ENCODE measurements around the gene MYB. TPM values are rescaled to one million over a fixed set of nuclear protein-coding genes. Genes with fewer than 3 reads are reported as not detected.

The MYB gene
- total RNA-seq (under 0.01 TPM in 1 of 2 replicates, not detected in the other), polyA plus RNA-seq (0.16 and 0.35 TPM in 2 replicates), polyA minus RNA-seq (ENCODE audit: low replicate concordance) (6.4 TPM in 1 of 2 replicates, not detected in the other)
- polyA plus RNA-seq (2012): 0.15 and 0.33 TPM in 2 replicates

- no peaks in the 10 kb centered on the region for H3K9me3 ChIP-seq (ENCODE audit: control insufficient read depth, insufficient read depth, low read depth, low read length)
- peaks cover 6% of the 10 kb centered on the region for H3K27me3 ChIP-seq (ENCODE audit: control insufficient read depth, insufficient read depth, low read length)
- no peaks in the 10 kb centered on the region for H3K36me3 ChIP-seq (ENCODE audit: control insufficient read depth, insufficient read depth, low read length)
- TF ChIP-seq EZH2 (IDR thresholded peaks at IDR 0.05; ENCODE audit: low read length, missing control alignments): no peak
- TF ChIP-seq, protein P1, sequence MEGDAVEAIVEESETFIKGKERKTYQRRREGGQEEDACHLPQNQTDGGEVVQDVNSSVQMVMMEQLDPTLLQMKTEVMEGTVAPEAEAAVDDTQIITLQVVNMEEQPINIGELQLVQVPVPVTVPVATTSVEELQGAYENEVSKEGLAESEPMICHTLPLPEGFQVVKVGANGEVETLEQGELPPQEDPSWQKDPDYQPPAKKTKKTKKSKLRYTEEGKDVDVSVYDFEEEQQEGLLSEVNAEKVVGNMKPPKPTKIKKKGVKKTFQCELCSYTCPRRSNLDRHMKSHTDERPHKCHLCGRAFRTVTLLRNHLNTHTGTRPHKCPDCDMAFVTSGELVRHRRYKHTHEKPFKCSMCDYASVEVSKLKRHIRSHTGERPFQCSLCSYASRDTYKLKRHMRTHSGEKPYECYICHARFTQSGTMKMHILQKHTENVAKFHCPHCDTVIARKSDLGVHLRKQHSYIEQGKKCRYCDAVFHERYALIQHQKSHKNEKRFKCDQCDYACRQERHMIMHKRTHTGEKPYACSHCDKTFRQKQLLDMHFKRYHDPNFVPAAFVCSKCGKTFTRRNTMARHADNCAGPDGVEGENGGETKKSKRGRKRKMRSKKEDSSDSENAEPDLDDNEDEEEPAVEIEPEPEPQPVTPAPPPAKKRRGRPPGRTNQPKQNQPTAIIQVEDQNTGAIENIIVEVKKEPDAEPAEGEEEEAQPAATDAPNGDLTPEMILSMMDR (conservative IDR thresholded peaks at IDR 0.05 in 1 of 2, IDR thresholded peaks at IDR 0.05 in 1 of 2; ENCODE audit: low read depth in 1 of 2, low read length in 2 of 2): no peak
- H3K27ac ChIP-seq (ENCODE audit: insufficient read depth, low read length): no peak within 1 kb of the TSS
- H2AFZ ChIP-seq (ENCODE audit: low read length): peak within 1 kb of the TSS; percentile 87
- peaks cover 4% of the 10 kb centered on the region for H3K4me1 ChIP-seq (ENCODE audit: control insufficient read depth, extremely low read depth, insufficient read depth, low read length)
- H3K9ac ChIP-seq (ENCODE audit: insufficient read depth, low read length): peak within 1 kb of the TSS; percentile 59
- peak within 1 kb of the TSS; percentile 64 to 72 (median 68) for H3K4me3 ChIP-seq (replicated peaks in 1 of 4; ENCODE audit: control extremely low read depth in 1 of 4, insufficient read depth in 1 of 4, low read depth in 3 of 4, low read length in 4 of 4)
- H4K20me1 ChIP-seq (ENCODE audit: control insufficient read depth, extremely low read depth, insufficient read depth, low read length): no peaks in the 10 kb centered on the region
- H3K79me2 ChIP-seq (ENCODE audit: control insufficient read depth, insufficient read depth, low read length): no peaks in the 10 kb centered on the region
- H3K4me2 ChIP-seq (ENCODE audit: extremely low read depth, insufficient read depth, low read length): peak within 1 kb of the TSS; percentile 99
- DNase-seq (ENCODE audit: low read depth in 2 of 2): peak; percentile 31 to 45
Measured at GRCh38 chr6:135180542-135181332, at the start of gene MYB. TSS of gene MYB (plus strand) at chr6:135181308. CDS start at chr6:135181514, 206 bp downstream.

GRCh38 chr6:135132776-135133175 is 48.3 kb upstream of the MYB start:
- Histone ChIP-seq H3K79me2 (ENCODE audit: control insufficient read depth, insufficient read depth, low read length) (no peaks in the 10 kb centered on the region), H3K4me1 (ENCODE audit: control insufficient read depth, extremely low read depth, insufficient read depth, low read length) (no peaks in the 10 kb centered on the region), H3K4me3 (replicated peaks in 1 of 4; ENCODE audit: control extremely low read depth in 1 of 4, insufficient read depth in 1 of 4, low read depth in 3 of 4, low read length in 4 of 4) (no peak overlapping the region), H2AFZ (ENCODE audit: low read length) (no peak overlapping the region), H3K27me3 (ENCODE audit: control insufficient read depth, insufficient read depth, low read length) (peaks cover 2% of the 10 kb centered on the region), H3K4me2 (ENCODE audit: extremely low read depth, insufficient read depth, low read length) (no peak overlapping the region), H4K20me1 (ENCODE audit: control insufficient read depth, extremely low read depth, insufficient read depth, low read length) (no peaks in the 10 kb centered on the region), H3K36me3 (ENCODE audit: control insufficient read depth, insufficient read depth, low read length) (no peaks in the 10 kb centered on the region), H3K27ac (ENCODE audit: insufficient read depth, low read length) (no peak overlapping the region), H3K9me3 (ENCODE audit: control insufficient read depth, insufficient read depth, low read depth, low read length) (no peaks in the 10 kb centered on the region), H3K9ac (ENCODE audit: insufficient read depth, low read length) (no peak overlapping the region)
- DNase-seq (ENCODE audit: low read depth in 2 of 2): no peak
- no peak for TF ChIP-seq EZH2 (IDR thresholded peaks at IDR 0.05; ENCODE audit: low read length, missing control alignments)
- TF ChIP-seq, protein P1 (conservative IDR thresholded peaks at IDR 0.05 in 1 of 2, IDR thresholded peaks at IDR 0.05 in 1 of 2; ENCODE audit: low read depth in 1 of 2, low read length in 2 of 2): no peak

DNA sequence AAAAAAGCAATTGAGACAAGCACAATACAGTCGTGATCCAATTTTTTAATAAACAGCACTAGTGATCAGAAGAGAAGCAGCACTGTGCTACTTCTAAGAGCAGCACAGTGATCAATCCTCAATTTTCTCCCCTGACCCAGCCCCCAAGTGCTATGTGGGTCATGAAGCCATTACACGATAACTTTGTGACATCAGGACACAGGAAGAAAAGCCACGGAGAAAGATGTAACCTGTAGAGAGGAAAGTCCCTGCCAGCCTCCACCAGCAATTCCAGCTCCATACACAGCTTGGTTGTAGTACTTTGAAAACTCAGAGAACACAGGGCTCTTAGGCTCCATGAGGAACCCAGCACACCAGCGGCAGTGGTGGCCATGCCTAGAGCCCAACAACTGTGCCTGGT is 45.3 kb upstream of the MYB start:
- H3K79me2 ChIP-seq (ENCODE audit: control insufficient read depth, insufficient read depth, low read length): no peaks in the 10 kb centered on the region
- H3K27ac ChIP-seq (ENCODE audit: insufficient read depth, low read length): no peak overlapping the region
- no peak overlapping the region for H3K9ac ChIP-seq (ENCODE audit: insufficient read depth, low read length)
- no peaks in the 10 kb centered on the region for H3K4me1 ChIP-seq (ENCODE audit: control insufficient read depth, extremely low read depth, insufficient read depth, low read length)
- no peaks in the 10 kb centered on the region for H4K20me1 ChIP-seq (ENCODE audit: control insufficient read depth, extremely low read depth, insufficient read depth, low read length)
- no peak overlapping the region for H3K4me2 ChIP-seq (ENCODE audit: extremely low read depth, insufficient read depth, low read length)
- no peak overlapping the region for H3K4me3 ChIP-seq (replicated peaks in 1 of 4; ENCODE audit: control extremely low read depth in 1 of 4, insufficient read depth in 1 of 4, low read depth in 3 of 4, low read length in 4 of 4)
- TF ChIP-seq EZH2 (IDR thresholded peaks at IDR 0.05; ENCODE audit: low read length, missing control alignments): no peak
- TF ChIP-seq, protein P1 (conservative IDR thresholded peaks at IDR 0.05 in 1 of 2, IDR thresholded peaks at IDR 0.05 in 1 of 2; ENCODE audit: low read depth in 1 of 2, low read length in 2 of 2): no peak
- no peak for DNase-seq (ENCODE audit: low read depth in 2 of 2)
- H3K9me3 ChIP-seq (ENCODE audit: control insufficient read depth, insufficient read depth, low read depth, low read length): no peaks in the 10 kb centered on the region
- no peaks in the 10 kb centered on the region for H3K36me3 ChIP-seq (ENCODE audit: control insufficient read depth, insufficient read depth, low read length)
- peaks cover 2% of the 10 kb centered on the region for H3K27me3 ChIP-seq (ENCODE audit: control insufficient read depth, insufficient read depth, low read length)
- H2AFZ ChIP-seq (ENCODE audit: low read length): no peak overlapping the region

All from fibroblast of lung (primary cell).